ENCODE data around the gene DTNBP1.

DNA sequence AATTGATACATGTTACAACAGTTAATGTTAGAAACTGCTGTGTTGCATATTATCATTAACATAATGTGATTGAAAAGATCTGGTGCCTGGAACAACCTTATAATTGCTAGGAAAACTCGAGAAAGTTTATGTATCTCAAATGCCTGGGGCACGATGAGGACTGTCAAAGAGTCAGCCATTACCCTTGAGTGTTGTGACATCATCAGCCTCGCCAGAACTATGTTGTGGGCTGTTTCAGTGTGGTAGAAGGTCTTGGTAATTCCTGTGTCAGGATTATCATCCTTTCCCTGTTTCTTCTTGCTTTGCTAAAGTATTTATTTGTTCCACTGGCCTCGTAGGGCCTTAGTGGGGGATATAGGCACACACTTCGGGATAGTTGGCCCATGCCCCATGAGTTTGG lies 185.1 kb downstream of the DTNBP1 start:
- TF ChIP-seq, protein P1, sequence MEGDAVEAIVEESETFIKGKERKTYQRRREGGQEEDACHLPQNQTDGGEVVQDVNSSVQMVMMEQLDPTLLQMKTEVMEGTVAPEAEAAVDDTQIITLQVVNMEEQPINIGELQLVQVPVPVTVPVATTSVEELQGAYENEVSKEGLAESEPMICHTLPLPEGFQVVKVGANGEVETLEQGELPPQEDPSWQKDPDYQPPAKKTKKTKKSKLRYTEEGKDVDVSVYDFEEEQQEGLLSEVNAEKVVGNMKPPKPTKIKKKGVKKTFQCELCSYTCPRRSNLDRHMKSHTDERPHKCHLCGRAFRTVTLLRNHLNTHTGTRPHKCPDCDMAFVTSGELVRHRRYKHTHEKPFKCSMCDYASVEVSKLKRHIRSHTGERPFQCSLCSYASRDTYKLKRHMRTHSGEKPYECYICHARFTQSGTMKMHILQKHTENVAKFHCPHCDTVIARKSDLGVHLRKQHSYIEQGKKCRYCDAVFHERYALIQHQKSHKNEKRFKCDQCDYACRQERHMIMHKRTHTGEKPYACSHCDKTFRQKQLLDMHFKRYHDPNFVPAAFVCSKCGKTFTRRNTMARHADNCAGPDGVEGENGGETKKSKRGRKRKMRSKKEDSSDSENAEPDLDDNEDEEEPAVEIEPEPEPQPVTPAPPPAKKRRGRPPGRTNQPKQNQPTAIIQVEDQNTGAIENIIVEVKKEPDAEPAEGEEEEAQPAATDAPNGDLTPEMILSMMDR (IDR thresholded peaks at IDR 0.05) = no peak
- no peak for TF ChIP-seq POLR2AphosphoS5 (IDR thresholded peaks at IDR 0.05; ENCODE audit: insufficient read depth in 1 of 2, low read depth in 1 of 2)
- TF ChIP-seq POLR2A (IDR thresholded peaks at IDR 0.05) = no peak

All from vagina (tissue), 2 donors.